ENCODE data around the gene MTNR1B.

- TF ChIP-seq CTCF (IDR thresholded peaks at IDR 0.05) (no peak), POLR2AphosphoS5 (IDR thresholded peaks at IDR 0.05) (no peak), POLR2A (IDR thresholded peaks at IDR 0.05) (no peak)
Observed at GRCh38 chr11:93001806-93002205, 32.4 kb downstream of the MTNR1B start.
